SU-DHL-6 (cell line): ENCODE measurements around the gene CNTN4.

Experiments used
- EZH2phosphoT487 ChIP-seq: fragments of 200-600 bp; sonication (generic), shearing (Covaris generic); conservative IDR thresholded peaks from 2 replicates; pipeline ENCODE4 v1.6.1; 2018; ENCODE audit warnings: mild to moderate bottlenecking, antibody characterized with exemption, low read length, moderate library complexity, mixed read lengths
- TF ChIP-seq, protein P1 (sequence below): fragments of 200-600 bp; sonication (generic); IDR thresholded peaks from one replicate; pipeline ENCODE4 v1.5.1; 2017; ENCODE audit warnings: antibody characterized with exemption, mild to moderate bottlenecking, low read length, moderate library complexity; ENCODE audit not compliant: insufficient read depth, poor library complexity, severe bottlenecking

GRCh38 chr3:3097958-3098357 lies 999.3 kb downstream of the CNTN4 start:
- TF ChIP-seq, protein P1, sequence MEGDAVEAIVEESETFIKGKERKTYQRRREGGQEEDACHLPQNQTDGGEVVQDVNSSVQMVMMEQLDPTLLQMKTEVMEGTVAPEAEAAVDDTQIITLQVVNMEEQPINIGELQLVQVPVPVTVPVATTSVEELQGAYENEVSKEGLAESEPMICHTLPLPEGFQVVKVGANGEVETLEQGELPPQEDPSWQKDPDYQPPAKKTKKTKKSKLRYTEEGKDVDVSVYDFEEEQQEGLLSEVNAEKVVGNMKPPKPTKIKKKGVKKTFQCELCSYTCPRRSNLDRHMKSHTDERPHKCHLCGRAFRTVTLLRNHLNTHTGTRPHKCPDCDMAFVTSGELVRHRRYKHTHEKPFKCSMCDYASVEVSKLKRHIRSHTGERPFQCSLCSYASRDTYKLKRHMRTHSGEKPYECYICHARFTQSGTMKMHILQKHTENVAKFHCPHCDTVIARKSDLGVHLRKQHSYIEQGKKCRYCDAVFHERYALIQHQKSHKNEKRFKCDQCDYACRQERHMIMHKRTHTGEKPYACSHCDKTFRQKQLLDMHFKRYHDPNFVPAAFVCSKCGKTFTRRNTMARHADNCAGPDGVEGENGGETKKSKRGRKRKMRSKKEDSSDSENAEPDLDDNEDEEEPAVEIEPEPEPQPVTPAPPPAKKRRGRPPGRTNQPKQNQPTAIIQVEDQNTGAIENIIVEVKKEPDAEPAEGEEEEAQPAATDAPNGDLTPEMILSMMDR, result no peak
- no peak for TF ChIP-seq EZH2phosphoT487
